ENCODE data around the gene C9orf43.

C9orf43 gene

GRCh38 chr9:113465599-113466140 is 55.1 kb downstream of the C9orf43 start:
- no peak for DNase-seq (ENCODE audit: low spot score)

- no peak for DNase-seq (ENCODE audit: low spot score)
These were observed 56.6 kb downstream of the C9orf43 start for GRCh38 chr9:113467183-113467582.

GRCh38 chr9:113468716-113469448 is 58.3 kb downstream of the C9orf43 start:
- no peak for DNase-seq (ENCODE audit: low spot score)

- DNase-seq (ENCODE audit: low spot score): no peak
These were observed 60.6 kb downstream of the C9orf43 start for GRCh38 chr9:113471143-113471542.

GRCh38 chr9:113471566-113471965 is 61.0 kb downstream of the C9orf43 start:
- no peak for DNase-seq (ENCODE audit: low spot score)

- no peak for DNase-seq (ENCODE audit: low spot score)
These were observed 61.7 kb downstream of the C9orf43 start for GRCh38 chr9:113472199-113472598.

- DNase-seq (ENCODE audit: low spot score): no peak
These were observed 63.9 kb downstream of the C9orf43 start for GRCh38 chr9:113474360-113475028.

GRCh38 chr9:113475031-113475430 is 64.5 kb downstream of the C9orf43 start:
- DNase-seq (ENCODE audit: low spot score): no peak

- DNase-seq (ENCODE audit: low spot score): no peak
These were observed 65.4 kb downstream of the C9orf43 start for GRCh38 chr9:113475992-113476391.

- DNase-seq (ENCODE audit: low spot score): no peak
These were observed 66.0 kb downstream of the C9orf43 start for GRCh38 chr9:113476511-113476916.

- no peak for DNase-seq (ENCODE audit: low spot score)
These were observed 66.5 kb downstream of the C9orf43 start for GRCh38 chr9:113477058-113477457.

- no peak for DNase-seq (ENCODE audit: low spot score)
These were observed 67.1 kb downstream of the C9orf43 start for GRCh38 chr9:113477661-113478060.

- peak; percentile 22 for DNase-seq (ENCODE audit: low spot score)
These were observed 68.7 kb downstream of the C9orf43 start for GRCh38 chr9:113479174-113479621.
